ENCODE measurements around the gene LRP1.

Gene LRP1

DNA sequence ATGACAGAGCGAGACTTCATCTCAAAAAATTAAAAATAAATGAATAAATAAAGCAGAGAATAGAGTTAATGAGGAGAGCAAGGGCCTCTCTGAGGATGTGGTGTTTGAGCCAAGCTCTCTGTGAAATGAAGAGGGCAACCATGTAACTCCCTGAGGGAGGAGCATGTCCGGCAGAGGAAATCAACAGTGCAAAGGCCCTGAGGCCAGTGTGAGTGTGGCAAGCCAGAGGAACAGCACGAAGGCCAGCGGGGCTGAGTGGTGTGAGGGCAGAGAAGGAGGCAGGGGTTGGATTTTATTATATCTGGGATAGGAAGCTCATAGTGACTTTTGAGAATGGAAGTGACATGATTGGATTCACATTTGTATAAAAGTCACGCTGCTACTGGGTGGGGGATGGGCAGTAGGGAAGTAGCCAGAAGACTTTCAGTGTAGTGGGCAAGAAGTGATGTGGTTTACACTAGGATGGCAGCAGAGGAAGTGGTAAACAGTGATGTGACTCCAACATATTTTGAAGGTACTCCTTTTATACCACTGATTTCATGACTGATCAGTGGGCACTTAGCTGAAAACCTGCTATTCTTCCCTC, 29.4 kb downstream of the LRP1 start:
- DNase-seq: no peak

DNA sequence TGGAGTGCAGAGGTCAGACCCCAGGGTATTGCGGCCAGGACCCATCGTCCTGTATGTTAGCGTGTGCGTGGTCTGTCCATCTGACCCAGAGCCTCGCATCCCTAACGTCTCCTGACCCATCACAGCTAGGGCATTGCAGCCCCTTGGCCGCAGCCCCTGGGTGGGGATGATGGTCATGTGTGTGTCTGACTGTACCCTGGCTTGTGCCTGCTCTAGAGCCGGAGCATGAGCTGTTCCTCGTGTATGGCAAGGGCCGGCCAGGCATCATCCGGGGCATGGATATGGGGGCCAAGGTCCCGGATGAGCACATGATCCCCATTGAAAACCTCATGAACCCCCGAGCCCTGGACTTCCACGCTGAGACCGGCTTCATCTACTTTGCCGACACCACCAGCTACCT, 29.9 kb downstream of the LRP1 start:
- no peak for DNase-seq

DNA sequence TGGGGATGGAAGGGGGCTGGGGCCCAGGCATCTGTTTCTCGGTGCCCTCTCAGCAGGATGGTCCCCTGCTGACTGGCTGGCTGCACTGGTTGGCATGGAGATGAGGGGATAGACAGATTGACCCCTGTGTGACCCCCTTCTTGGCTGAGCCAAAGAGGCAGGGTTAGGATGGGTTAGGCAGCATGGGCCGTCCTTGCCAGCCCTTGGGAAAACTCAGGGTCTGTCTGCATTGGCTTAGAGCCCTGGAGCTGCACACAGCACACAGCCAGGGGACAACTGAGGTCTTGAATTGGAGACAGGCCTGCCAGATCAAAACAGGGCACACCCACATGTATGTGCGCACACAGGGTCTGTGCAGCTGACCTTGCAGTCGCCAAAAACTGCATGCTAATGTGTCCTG, 30.4 kb downstream of the LRP1 start:
- no peak for DNase-seq

DNA sequence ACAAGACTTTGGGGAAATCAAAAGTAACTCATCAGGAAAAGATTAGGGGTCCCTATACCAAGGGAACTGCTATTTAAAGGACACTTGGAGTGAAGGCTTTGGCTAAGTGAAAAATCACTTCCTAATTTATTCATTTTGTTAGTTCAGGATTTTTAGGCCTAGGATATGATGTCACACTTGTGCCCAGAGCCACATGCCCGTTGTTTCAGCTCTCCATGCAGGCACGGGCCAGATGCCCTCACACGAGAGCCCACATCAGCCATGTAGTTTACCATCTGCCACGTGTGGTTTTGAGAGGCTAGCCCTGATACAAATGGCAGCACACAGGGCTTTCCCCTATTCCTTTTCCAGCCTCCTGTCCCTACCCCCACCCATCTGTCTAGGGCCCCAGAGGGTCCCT, 31.0 kb downstream of the LRP1 start:
- no peak for DNase-seq

DNA sequence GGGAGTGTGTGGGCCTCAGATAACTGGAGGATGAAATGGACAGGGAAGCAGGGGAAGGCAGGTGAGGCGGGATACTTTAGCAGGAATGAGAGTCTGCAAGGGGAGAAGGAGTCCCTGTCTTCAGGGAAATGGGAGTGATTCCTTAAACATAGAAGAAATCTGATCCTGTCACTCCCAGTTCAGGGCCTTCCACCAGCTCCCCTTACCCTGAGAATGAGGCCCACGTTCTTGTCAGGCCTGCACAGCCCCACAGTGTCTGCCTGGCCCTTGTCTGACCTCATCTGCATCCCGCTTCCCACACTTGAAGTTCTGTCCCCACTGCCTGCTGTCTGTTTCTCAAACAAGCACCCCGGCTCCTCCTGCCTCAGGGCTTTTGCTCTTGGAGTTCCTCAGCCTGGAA, 31.8 kb downstream of the LRP1 start:
- no peak for DNase-seq

DNA sequence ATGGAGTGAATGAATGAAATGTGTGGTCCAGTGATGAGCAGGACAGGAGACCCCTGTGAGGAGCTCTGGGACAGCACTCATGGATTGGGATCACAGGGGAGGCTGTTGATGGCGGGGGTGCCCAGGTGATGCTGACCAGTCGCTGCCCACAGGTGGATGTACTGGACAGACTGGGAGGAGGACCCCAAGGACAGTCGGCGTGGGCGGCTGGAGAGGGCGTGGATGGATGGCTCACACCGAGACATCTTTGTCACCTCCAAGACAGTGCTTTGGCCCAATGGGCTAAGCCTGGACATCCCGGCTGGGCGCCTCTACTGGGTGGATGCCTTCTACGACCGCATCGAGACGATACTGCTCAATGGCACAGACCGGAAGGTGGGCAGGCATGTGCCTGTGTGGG, 32.5 kb downstream of the LRP1 start:
- DNase-seq: no peak

DNA sequence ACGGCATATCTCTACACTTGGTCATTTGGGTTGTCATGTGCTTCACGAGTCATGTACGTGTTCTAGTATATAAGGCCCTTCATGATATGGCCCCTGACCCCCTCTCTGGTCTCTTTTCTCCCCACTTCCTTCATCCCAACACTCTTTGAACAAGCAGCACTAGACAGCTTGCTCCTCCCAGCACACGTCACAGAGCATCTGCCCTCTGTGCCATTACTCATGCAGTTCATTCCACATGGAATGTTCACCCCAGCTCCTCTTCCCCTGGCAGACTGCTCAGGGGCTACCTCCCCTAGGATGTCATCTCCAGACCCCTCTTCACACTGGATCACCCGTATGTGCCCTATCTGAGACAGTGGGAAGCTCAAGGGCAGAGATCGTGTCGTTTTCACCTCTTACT, 33.2 kb downstream of the LRP1 start:
- DNase-seq: no peak

DNA sequence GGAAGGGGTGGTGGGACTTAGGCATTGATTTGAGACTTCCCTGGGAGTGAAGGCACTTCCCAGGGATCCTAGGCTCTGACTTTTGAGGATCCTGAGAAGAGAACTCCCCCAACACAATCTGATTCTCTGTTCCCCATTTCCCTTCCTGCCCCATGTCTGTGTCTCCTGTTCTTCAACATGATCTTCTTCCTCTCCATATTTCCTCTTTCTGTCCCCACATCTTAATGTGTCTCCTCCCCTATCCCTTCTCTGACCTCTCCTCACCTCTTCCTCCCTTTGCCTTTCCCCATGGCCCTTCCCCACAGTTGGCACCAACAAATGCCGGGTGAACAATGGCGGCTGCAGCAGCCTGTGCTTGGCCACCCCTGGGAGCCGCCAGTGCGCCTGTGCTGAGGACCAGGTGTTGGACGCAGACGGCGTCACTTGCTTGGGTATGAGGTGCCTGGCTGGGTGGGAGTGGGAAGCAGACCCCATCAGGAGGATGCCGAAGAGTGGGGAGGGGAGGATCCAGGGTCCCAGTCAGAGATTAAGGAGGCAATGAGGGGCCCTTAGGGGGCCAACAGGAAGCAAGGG, 34.4 kb downstream of the LRP1 start:
- no peak for DNase-seq

DNA sequence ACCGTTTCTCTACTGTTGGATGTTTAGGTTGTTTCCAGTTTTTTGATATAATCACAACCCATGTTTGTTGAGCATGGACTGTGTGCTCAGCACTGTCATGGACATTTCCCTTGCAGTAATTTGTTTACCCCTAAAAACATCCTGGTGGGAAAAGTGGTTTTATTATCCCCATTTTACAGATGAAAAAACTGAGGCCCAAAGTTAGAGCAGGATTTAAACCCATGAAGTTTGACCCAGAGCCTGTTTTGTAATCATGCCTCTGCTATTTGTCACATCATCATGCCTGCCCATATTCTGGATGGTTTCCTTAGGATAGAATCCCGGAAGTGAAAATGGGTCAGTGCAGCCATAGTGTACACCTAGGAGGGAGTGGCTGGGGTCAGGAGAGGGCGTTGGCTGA, 36.2 kb downstream of the LRP1 start:
- DNase-seq: no peak

DNA sequence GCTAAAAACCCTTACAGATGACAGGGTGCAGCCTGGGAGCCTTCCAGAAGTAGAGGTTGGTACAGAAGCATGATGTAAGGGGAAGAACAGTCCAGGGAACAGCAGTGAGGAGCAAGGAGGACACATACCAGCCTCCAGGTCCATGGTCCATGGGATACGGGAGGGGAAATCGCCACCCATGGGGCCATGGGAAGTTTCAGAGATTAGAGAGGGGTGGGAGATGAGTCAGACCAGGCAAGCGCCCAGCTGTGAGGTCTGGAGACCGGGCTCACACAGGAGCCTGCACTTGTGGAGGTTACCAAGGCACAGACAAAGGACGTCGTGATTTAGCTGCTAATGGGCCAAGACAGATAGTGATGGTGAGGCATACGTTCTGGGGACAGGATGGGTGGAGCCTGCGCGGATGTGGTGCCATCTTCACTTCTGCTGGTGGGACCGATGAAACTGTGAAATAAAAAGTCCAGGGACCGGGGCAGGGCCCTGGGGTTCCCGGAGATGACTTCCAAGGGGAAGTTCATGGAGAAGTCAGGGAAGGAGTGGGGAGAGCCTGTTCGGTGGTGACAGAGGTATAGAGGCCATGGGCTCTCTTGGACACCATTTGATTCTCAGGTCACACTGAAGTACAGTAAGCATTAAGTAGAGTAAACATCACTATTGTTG, 36.8 kb downstream of the LRP1 start:
- no peak for DNase-seq

DNA sequence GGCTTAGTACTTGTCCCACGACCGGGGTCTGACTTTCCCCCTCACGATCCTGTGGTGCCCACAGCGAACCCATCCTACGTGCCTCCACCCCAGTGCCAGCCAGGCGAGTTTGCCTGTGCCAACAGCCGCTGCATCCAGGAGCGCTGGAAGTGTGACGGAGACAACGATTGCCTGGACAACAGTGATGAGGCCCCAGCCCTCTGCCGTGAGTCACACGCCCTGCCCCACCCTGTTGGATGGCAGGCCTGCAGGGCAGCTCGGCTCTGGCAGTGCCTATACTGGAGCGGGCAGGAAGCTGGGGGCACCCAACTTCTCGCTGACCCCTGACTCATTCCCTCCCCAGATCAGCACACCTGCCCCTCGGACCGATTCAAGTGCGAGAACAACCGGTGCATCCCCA, 37.5 kb downstream of the LRP1 start:
- DNase-seq: no peak

DNA sequence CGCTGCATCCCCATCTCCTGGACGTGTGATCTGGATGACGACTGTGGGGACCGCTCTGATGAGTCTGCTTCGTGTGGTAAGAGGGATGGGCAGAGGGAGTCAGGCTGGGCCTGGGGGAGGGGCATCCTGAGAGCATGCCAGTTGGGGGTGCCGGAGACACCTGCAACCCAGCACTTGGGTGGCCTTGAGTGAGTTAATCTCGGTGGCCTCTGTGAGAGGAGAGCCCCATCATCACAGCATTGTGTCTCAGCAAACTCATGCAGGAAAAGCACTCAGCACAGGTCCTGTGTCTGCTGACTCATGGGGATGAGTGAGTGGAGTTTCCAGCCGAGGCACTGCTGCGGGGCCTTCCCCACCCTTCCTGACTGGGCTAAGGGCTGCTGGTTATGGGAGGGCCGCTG, 38.7 kb downstream of the LRP1 start:
- no peak for DNase-seq

DNA sequence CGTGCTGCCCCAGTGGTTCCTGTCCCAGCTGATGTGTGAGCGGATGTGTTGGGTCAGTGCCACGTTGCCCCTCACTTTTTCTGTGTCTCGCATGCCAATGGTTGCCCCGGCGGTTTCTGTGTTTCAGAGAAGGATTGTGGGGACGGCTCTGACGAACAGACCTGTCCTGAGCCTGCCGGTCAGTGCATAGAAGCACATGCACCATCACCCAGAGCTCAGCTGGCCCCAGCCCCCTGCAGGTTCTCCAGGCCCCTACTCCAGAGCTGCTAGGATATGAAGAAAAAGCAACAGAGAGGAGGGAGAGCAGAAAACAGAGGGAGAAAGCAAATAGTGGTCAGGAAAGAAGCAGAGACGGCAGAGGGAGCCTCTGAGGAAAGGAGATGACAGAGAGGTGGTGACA, 39.8 kb downstream of the LRP1 start:
- no peak for DNase-seq

DNA sequence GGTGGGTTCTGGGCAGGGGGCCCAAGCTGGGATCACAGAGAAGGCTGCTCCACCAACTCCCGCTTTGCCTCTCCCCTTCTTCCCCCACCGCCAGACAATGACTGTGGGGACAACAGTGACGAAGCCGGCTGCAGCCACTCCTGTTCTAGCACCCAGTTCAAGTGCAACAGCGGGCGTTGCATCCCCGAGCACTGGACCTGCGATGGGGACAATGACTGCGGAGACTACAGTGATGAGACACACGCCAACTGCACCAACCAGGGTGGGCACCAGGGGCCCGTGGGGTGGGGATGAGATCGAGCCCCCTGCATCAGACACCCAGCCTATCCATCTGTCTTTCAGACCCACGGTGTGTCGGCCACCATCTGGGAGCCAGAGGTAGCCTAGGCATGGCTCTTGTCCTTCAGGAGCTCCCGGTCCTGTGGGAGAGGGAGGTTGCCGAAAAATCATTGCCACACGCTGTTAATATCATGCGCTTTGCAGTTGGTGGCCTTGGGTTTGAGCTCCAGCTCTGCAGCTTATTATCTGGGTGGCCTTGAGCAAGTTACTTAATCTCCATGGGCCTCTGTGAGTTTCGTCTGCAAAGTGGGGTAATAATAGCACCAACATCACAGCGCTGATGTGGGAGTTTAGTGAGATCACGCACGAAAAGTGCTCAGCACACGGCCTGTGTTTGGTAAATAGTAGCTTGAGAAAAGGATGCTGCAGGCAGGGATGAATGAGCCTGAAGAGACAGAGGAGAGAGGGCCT, 40.9 kb downstream of the LRP1 start:
- DNase-seq: no peak

DNA sequence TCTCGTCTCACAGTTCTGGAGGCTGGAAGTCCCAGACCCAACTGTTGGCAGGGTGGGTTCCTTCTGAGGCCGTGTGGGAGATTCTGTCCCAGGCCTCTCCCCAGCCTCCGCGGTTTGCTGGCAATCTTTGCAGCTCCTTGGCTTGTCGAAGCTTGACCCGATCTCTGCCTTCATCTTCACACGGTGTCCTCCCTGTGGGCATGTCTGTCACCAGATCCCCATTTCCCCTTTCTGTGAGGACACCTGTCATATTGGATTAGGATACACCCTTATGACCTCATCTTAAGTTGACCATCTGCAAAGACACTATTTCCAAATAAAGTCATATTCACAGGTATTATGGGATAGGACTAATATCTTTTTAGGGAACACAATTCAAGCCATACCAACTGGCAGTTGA, 41.7 kb downstream of the LRP1 start:
- no peak for DNase-seq

DNA sequence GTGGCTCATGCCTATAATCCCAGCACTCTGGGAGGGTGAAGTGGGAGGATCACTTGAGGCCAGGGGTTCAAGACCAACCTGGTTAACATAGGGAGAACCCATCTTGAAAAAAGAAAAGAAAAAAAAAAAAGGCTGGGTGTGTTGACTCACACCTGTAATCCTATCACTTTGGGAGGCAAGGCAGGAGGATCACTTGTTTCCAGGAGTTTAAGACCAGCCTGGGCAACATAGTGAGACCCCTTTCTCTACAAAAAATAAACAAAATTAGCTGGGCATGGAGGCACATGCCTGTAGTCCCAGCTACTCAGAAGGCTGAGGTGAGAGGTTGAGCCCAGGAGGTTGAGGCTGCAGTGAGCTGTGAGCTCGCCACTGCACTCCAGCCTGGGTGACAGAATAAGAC, 42.1 kb downstream of the LRP1 start:
- DNase-seq: no peak

DNA sequence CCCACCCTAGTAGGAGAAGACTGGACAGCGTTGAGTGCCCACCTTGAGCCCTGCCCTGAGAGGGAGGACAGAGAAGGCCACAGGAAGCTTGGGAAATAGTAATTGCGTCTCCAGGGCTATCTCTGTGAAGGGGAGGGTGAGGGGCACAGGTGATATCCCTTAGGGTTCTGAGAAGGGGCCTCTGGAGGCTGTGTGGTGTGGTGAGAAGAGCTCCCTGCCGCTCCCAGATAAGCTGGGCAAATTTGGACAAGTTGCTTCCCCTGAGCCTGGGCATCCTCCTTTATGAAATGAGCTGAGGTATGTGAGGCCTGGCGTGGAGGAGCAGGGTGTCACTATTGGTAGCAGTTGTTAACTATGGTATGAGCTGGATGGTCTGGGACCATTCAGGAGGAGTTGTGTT, 42.6 kb downstream of the LRP1 start:
- no peak for DNase-seq

DNA sequence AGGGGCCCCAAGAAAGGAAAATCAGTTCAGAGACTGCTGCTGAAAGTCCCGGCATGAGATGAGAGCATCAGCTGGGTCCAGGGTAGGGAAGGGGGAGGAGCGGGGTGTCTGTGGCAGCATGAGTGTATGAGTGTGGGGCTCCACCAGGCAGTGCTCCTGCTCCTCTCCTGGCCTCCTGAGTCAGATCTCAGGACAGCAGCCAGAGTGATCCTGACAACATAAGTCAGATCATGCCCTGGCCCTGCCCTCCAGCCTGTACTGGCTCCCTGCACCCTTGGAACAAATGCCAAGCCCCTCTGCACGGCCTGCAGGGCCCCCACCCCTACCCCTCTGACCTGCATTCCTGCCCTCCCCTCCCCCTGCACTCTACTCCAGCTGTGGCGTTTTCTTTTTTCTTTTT, 43.4 kb downstream of the LRP1 start:
- no peak for DNase-seq

DNA sequence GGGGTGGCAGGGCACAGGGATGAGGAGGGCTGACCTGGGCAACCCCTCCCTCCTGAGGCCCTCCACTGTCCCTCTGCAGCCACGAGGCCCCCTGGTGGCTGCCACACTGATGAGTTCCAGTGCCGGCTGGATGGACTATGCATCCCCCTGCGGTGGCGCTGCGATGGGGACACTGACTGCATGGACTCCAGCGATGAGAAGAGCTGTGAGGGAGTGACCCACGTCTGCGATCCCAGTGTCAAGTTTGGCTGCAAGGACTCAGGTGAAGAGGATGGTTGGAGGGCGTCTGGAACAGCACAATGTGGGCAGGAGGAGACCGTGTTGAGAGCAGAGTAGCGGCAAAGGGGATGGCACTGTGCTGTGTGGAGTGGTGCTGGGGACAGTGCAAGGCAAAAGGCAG, 44.8 kb downstream of the LRP1 start:
- no peak for DNase-seq

DNA sequence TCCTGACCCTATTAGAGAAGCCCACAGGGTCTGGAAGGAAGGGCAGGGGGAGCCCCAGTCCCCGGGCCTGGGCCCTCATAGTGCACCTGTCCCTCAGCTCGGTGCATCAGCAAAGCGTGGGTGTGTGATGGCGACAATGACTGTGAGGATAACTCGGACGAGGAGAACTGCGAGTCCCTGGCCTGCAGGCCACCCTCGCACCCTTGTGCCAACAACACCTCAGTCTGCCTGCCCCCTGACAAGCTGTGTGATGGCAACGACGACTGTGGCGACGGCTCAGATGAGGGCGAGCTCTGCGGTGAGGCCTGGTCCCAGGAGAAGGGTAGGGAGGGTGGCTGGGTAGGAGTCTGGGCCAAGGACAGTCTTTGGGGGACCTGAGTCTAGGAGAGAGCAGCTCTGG, 45.4 kb downstream of the LRP1 start:
- DNase-seq: no peak

DNA sequence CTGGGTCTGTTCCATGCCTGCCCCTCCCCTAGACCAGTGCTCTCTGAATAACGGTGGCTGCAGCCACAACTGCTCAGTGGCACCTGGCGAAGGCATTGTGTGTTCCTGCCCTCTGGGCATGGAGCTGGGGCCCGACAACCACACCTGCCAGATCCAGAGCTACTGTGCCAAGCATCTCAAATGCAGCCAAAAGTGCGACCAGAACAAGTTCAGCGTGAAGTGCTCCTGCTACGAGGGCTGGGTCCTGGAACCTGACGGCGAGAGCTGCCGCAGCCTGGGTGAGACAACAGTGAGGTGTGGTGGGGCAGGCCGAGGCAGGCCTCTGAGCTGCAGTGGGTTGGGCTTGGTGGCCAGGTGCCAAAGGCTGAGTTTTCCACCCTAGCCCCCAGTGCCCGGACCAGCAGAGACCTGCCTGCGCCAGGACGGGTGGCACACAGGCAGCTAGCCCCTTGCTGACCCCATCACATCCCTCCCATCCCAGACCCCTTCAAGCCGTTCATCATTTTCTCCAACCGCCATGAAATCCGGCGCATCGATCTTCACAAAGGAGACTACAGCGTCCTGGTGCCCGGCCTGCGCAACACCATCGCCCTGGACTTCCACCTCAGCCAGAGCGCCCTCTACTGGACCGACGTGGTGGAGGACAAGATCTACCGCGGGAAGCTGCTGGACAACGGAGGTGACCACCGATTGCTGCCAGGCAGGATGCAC, 47.3 kb downstream of the LRP1 start:
- DNase-seq: peak; percentile 90

DNA sequence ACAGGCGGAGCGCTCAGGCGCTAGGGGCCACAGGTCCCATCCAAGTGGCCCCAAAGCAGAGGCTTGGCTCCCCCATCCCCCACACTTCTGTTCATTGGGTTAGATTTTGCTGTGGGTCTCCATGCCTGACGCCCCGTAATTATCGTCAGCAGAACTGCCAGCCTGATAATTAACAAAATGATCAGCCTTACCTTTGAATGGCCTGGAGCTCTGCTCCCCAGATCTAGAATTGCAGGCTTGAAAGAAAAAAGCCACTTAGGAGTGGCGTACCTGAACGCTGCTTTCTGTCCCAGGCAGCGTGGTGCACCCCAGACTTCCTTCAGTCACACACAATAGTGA, 47.8 kb downstream of the LRP1 start:
- DNase-seq: no peak

DNA sequence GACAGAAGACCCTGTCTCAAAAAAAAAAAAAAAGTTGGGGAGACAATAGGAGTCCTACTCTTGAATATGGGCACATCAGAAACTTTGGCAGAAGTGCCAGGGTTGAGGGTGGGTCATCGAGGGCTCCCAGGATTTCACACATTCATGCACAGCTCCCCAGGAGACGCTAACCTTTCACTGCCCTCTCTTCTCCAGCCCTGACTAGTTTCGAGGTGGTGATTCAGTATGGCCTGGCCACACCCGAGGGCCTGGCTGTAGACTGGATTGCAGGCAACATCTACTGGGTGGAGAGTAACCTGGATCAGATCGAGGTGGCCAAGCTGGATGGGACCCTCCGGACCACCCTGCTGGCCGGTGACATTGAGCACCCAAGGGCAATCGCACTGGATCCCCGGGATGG, 48.6 kb downstream of the LRP1 start:
- DNase-seq: no peak

DNA sequence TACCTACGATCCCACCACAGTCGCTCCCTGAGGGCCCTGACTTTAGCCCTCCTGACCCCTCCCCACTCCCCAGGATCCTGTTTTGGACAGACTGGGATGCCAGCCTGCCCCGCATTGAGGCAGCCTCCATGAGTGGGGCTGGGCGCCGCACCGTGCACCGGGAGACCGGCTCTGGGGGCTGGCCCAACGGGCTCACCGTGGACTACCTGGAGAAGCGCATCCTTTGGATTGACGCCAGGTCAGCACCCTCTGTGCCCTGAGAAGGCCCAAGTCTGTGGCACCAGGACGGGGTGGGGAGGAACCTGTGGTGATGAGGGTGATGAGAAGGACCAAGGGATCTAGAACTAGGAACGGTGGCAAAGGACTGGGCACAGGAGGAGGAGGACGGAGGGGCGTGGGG, 49.1 kb downstream of the LRP1 start:
- DNase-seq: no peak

All from DMS153 (cell line).